Lower lobe of right lung (tissue), 2 donors: ENCODE measurements around the gene TMEM39B. TPM values are rescaled to one million over a fixed set of nuclear protein-coding genes. Genes with fewer than 3 reads are reported as not detected.

Experiments
- ATAC-seq, 2 donors: fragments of 200-7000 bp; cut with Tn5 transposase; one replicate each; pipeline ENCODE4 v1.9.1; 2020 to 2022; ENCODE audit warnings: mild to moderate bottlenecking in 2 of 2, moderate library complexity in 2 of 2
- DNase-seq: peaks from one replicate; pipeline ENCODE4 v3.0.0-alpha.2; 2020
- H3K27ac ChIP-seq: fragments of 200-600 bp; one replicate; pipeline ENCODE4 v1.8.0; 2022
- H3K27me3 ChIP-seq: fragments of 200-600 bp; one replicate; pipeline ENCODE4 v1.8.0; 2022; ENCODE audit warnings: low read depth
- H3K36me3 ChIP-seq: fragments of 200-600 bp; one replicate; pipeline ENCODE4 v1.8.0; 2022; ENCODE audit warnings: mild to moderate bottlenecking
- H3K4me1 ChIP-seq: fragments of 200-600 bp; one replicate; pipeline ENCODE4 v1.8.0; 2022
- H3K4me3 ChIP-seq: fragments of 200-600 bp; one replicate; pipeline ENCODE4 v1.8.0; 2022; ENCODE audit warnings: mild to moderate bottlenecking
- H3K9me3 ChIP-seq: fragments of 200-600 bp; one replicate; pipeline ENCODE4 v1.8.0; 2022
- CTCF ChIP-seq: fragments of 200-600 bp; IDR thresholded peaks from one replicate; pipeline ENCODE4 v1.8.0; 2022; ENCODE audit warnings: antibody characterized with exemption, mild to moderate bottlenecking
- intact Hi-C: fragments of 100-400 bp; cut with DNase I; formaldehyde crosslinking; loops from one replicate; pipeline ENCODE4 v1.11.0; 2022
- total RNA-seq: library from RNA; stranded (reverse); fragmentation: NEBNext Ultra II Directional; extraction: Animal tissue kit (Norgen Biotek cat#: 25700); gene quantifications from one replicate; pipeline ENCODE4 v1.2.1, GENCODE V29; 2021
- donor health status: DM: no; HTN: yes; CAD: no; lungs with severe emphysema.

Gene TMEM39B
- total RNA-seq, 1 donor from 2014 or later, result 15.3 TPM

DNA sequence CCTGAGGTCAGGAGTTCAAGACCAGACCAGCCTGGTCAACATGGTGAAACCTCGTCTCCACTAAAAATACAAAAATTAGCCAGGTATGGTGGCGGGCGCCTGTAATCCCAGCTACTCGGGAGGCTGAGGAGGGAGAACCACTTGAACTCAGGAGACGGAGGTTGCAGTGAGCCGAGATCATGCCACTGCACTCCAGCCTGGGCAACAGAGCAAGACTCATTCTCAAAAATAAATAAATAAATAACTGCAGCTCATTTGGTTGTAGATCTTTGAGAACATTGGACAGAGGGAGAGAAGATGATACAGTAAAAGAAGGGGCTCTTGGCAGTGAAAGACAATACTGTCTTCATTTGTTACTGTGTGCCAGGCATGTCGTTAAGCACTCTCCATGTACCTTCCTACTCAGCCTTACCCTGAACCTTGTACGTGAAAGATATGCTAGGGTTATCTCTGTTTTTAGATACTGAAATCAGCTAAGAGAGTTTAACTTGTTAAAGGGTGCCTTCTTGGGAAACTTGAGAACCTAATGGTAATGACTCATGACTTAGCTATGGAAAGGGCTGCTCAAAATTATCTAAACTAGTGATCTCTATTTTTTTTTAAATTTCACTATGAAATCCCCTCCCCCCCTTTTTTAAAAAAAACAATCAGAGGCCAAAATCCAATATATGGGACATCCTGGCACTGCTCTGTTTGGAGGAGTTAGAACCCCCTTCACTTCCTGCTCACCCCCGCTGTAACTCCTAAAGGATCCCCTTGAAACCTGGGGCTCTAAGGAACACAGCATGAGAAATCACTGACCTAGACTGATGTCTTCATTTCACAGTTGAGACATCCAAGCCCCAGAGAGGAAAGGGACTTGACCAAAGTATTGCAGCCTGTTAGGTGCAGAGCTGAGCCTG lies 28.3 kb downstream of the TMEM39B start:
- no peak overlapping the region for H3K27ac ChIP-seq
- no peak overlapping the region for H3K4me3 ChIP-seq
- intact Hi-C loops, result no loop called here
- no peaks in the 10 kb centered on the region for H3K4me1 ChIP-seq
- H3K9me3 ChIP-seq, result no peaks in the 10 kb centered on the region
- no peak for ATAC-seq
- no peak for DNase-seq
- H3K27me3 ChIP-seq, result no peaks in the 10 kb centered on the region
- H3K36me3 ChIP-seq, result peaks cover 62% of the 10 kb centered on the region
- no peak for TF ChIP-seq CTCF

DNA sequence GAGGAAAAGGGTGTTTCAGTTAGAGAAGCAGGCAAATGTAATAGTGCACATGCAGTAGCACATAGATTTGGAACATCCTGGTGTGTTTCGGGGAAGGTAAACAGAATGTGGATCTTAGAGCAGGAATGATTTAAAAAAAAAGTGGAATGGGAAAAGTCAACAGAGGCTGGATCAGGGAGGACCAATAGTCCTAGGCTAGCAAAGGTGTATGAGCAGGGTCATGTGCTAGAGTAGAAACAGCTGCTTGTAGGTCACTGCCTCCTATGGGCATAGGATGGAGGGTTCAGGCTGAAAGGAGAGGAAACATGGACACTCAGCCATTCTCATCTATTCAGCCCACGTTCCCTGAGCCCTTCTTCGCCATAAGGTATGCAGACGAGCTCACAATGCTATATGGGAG lies 31.4 kb downstream of the TMEM39B start:
- Histone ChIP-seq H3K36me3 (peaks cover 35% of the 10 kb centered on the region), H3K4me1 (peaks cover 3% of the 10 kb centered on the region), H3K27ac (no peak overlapping the region), H3K4me3 (no peak overlapping the region), H3K9me3 (no peaks in the 10 kb centered on the region), H3K27me3 (no peaks in the 10 kb centered on the region)
- DNase-seq (no peak), ATAC-seq (no peak)
- TF ChIP-seq CTCF, result no peak
- intact Hi-C loops, result no loop called here

DNA sequence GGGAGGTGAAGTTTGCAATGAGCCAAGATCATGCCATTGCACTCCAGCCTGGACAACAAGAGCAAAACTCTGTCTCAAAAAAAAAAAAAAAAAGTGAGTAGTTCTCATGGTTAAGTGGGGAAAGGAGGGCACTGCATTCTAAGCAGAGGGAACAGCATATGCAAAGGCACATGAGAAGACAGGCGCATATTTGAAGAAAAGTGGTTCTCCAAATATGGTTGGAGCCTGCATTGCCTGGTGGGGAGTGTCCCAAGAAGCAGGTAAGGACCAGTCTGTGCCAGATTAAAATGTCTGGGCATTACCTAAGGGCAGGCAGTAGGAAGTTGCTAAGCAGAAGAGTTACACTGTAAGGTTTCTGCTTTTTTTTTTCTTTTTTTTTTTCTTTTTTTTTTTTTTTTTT lies 32.6 kb downstream of the TMEM39B start:
- Histone ChIP-seq H3K4me1 (peaks cover 15% of the 10 kb centered on the region), H3K27me3 (no peaks in the 10 kb centered on the region), H3K36me3 (peaks cover 26% of the 10 kb centered on the region), H3K9me3 (no peaks in the 10 kb centered on the region), H3K27ac (no peak overlapping the region), H3K4me3 (no peak overlapping the region)
- DNase-seq (no peak), ATAC-seq (no peak)
- intact Hi-C loops, result no loop called here
- TF ChIP-seq CTCF, result no peak

DNA sequence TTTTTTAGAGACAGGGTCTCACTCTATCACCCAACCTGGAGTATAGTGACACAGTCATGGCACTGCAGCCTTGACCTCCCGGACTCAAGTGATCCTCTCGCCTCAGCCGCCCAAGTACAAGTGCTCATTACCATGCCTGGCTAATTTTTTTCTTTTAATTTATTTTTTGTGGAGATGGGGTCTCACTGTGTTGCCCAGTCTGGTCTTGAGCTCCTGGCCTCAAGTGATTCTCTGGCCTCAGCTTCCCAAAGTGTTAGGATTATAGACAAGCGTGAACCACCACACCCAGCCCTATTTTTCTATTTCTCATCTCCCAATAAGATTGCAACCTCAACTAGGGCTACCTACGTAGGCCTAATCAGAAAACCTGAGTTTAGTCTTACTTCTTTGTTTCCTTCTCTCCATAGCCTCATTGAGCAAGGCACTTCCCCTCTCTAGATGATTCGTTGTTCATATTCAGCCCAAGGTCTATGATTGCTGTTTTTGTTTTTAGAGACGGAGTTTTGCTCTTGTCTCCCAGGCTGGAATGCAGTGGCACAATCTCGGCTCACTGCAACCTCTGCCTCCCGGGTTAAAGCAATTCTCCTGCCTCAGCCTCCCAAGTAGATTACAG lies 34.0 kb downstream of the TMEM39B start:
- Histone ChIP-seq H3K36me3 (peaks cover 13% of the 10 kb centered on the region), H3K4me1 (peaks cover 30% of the 10 kb centered on the region), H3K27ac (peak overlapping the region; percentile 94), H3K4me3 (peak overlapping the region; percentile 97), H3K27me3 (no peaks in the 10 kb centered on the region), H3K9me3 (no peaks in the 10 kb centered on the region)
- intact Hi-C loops, result no loop called here
- no peak for TF ChIP-seq CTCF
- DNase-seq, result no peak
- no peak for ATAC-seq

GRCh38 chr1:32107742-32108661 lies 35.3 kb downstream of the TMEM39B start, which contains the start of gene KPNA6:
KPNA6 (plus strand) TSS chr1:32108056; CDS start chr1:32108131, 75 bp downstream.
- H3K36me3 ChIP-seq, result peaks cover under 1% of the 10 kb centered on the region
- peak within 1 kb of the TSS; percentile 97 for H3K4me3 ChIP-seq
- no peaks in the 10 kb centered on the region for H3K9me3 ChIP-seq
- intact Hi-C loops, result no loop called here
- TF ChIP-seq CTCF, result no peak
- ATAC-seq (peak; percentile 95), DNase-seq (peak; percentile 89)
- H3K27ac ChIP-seq, result peak within 1 kb of the TSS; percentile 94
- peaks cover 39% of the 10 kb centered on the region for H3K4me1 ChIP-seq
- no peaks in the 10 kb centered on the region for H3K27me3 ChIP-seq
